AG04449 (cell line): ENCODE data around the gene CEBPG.

Source experiments
- CTCF ChIA-PET: fragments of 350-600 bp; formaldehyde crosslinking; extraction: SDS; loops from one replicate; lab custom pipeline; 2021; ENCODE audit warnings: antibody characterized with exemption; lab: Yijun Ruan, JAX
- POLR2A ChIA-PET: fragments of 400-600, 350-600 bp; formaldehyde crosslinking; extraction: SDS; loops from one replicate; lab custom pipeline; 2020; ENCODE audit warnings: antibody characterized with exemption, inconsistent platforms; lab: Yijun Ruan, JAX
- DNase-seq: peaks from one replicate; pipeline ENCODE4 v3.0.0-alpha.2; 2010; ENCODE audit warnings: low read depth, low spot score
- H3K4me3 ChIP-seq: 2 replicates; pipeline ENCODE4 v1.5.1; 2011; ENCODE audit warnings: low read depth, mild to moderate bottlenecking, control low read depth, low read length
- TF ChIP-seq, protein P1 (sequence below): IDR thresholded peaks from one replicate; pipeline ENCODE4 v1.5.1; 2011; ENCODE audit warnings: mild to moderate bottlenecking, moderate library complexity, low read length, control low read depth, inconsistent platforms; ENCODE audit not compliant: insufficient read depth; ENCODE audit errors: missing control alignments

CEBPG gene

GRCh38 chr19:33390908-33391630 lies 17.6 kb downstream of the CEBPG start:
- no peak for DNase-seq
- POLR2A ChIA-PET: no interaction called here
- no peak overlapping the region for H3K4me3 ChIP-seq
- TF ChIP-seq, protein P1, sequence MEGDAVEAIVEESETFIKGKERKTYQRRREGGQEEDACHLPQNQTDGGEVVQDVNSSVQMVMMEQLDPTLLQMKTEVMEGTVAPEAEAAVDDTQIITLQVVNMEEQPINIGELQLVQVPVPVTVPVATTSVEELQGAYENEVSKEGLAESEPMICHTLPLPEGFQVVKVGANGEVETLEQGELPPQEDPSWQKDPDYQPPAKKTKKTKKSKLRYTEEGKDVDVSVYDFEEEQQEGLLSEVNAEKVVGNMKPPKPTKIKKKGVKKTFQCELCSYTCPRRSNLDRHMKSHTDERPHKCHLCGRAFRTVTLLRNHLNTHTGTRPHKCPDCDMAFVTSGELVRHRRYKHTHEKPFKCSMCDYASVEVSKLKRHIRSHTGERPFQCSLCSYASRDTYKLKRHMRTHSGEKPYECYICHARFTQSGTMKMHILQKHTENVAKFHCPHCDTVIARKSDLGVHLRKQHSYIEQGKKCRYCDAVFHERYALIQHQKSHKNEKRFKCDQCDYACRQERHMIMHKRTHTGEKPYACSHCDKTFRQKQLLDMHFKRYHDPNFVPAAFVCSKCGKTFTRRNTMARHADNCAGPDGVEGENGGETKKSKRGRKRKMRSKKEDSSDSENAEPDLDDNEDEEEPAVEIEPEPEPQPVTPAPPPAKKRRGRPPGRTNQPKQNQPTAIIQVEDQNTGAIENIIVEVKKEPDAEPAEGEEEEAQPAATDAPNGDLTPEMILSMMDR: no peak
- CTCF ChIA-PET: interaction anchor here (1.1 to 1.6 kb wide), 2 partner anchors 15 to 23 kb away, joined by 3 to 4 read pairs; no protein-coding TSS in a partner anchor

DNA sequence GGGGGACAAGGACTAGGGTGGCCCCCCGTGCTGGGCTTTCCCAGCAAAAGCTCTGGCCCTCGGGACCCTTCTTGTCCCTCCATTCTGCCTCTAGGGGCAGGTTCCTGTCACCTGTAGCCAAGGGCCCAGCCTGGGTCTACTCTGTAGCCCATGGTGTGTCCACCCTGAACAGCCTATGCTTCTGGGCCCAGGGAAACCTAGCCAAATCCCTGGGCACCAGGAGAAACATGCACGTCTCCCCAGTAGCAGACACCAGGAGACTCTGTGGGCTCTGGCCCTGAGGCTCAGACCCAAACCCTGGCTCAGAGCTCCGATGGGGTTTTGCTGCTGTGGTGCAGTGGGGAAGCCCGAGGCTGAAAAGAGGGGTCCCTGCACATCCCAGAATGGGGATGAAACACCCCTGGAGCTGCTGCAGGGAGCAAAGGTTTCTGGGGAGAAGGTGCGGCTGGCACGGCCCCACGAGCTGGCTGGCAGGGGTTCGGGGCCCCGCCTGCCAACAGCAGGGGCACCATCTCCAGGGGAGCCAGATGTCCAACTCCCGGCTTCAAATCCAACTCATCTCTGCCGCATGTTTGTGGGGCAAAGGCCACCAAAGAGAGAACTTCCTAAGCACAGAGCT lies 18.2 kb downstream of the CEBPG start:
- CTCF ChIA-PET: interaction anchor here (1.1 to 1.6 kb wide), 2 partner anchors 14 to 22 kb away, joined by 3 to 4 read pairs; no protein-coding TSS in a partner anchor
- no peak overlapping the region for H3K4me3 ChIP-seq
- POLR2A ChIA-PET: no interaction called here

DNA sequence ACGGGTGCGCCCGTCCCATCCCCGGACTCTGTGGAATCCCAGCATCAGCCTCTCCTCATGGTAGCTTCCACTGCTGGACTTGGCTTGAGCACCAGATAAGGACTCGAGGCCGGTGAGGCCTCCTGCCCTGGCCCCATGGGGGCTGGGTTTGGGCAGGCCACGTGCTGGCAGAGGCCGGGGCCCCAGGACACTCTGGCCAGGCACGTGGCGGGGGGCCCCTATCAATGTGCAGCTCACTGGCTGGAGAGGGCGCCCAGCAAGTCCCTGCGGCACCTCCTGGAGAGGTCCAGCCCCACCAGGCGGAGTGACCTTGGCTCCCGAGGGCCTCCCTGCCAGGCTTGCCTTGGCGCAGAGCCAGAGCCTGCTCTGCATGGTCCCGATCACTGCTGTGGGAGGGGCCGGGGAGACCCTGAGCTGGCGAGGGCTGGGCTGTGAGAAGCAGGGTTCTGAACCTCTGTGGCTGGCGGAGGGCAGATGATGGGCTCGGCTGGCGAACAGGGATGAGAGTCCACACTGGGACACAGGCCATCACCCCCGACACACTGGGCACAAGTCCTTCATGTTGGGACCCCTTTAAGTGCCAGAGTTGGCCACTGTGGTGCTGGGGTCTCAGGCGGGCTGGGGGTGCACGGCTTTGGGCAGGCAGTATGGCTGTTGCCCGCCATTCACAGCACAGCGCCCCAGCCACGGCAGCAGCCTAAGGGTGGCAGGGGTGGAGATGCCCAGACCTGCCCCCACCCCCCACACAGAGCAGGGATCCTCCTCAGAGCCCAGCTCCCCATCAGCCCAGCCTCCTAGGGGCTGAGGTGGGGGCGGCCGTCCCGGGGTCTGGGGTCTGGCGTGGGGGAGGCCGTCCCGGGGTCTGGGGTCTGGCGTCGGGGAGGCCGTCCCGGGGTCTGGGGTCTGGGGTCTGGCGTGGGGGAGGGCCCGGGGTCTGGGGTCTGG lies 19.1 kb downstream of the CEBPG start:
- H3K4me3 ChIP-seq: no peak overlapping the region
- ChIA-PET CTCF (interaction anchor here (1.3 to 19.3 kb wide), 4 partner anchors 7 to 154 kb away, joined by 4 to 406 read pairs (median 44); no protein-coding TSS in a partner anchor), POLR2A (no interaction called here)
- DNase-seq: no peak
- TF ChIP-seq, protein P1: no peak

More for the DNA sequence above, 18.2 kb downstream of the CEBPG start:
- no peak for DNase-seq
- TF ChIP-seq, protein P1: no peak

DNA sequence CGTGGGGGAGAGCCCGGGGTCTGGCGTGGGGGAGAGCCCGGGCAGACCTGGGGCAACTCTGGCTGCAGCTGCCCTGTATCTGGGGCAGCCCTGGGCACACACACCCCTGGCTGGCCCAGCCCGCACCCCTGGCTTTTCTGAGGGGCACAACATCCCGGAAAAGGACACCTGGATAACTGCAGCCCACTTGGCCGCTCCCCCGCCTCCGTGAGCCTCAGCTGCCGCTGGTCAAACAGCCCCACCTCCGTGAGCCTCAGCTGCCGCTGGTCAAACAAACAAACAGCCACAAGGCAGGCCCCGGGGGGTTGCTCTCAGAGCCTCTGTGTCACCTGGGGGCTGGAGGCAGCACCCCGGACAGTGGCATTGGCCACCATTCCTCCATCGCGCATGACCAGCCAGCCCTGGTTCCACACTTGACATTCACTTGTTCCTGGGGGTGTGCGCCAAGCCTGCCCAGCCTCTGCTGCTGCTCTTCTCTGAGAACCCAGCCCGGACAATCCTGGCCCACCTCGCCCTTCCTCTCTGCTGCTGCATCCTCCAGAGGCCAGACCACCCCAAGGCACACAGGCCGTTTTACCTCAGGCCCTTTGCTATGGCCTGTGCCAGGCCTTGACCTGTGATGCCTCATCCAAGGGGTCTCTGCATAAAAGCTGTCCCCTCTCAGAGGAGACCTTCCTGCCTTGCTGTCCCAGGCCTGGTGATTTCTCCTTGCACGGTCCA lies 19.9 kb downstream of the CEBPG start:
- TF ChIP-seq, protein P1: no peak
- ChIA-PET CTCF (interaction anchor here (1.3 to 19.3 kb wide), 4 partner anchors 8 to 154 kb away, joined by 4 to 406 read pairs (median 45); no protein-coding TSS in a partner anchor), POLR2A (interaction anchor here (0.8 to 0.9 kb wide), 3 partner anchors 19 to 166 kb away, joined by 3 to 4 read pairs (median 4); partner anchors contain the start of gene CEBPG)
- no peak overlapping the region for H3K4me3 ChIP-seq
- no peak for DNase-seq

DNA sequence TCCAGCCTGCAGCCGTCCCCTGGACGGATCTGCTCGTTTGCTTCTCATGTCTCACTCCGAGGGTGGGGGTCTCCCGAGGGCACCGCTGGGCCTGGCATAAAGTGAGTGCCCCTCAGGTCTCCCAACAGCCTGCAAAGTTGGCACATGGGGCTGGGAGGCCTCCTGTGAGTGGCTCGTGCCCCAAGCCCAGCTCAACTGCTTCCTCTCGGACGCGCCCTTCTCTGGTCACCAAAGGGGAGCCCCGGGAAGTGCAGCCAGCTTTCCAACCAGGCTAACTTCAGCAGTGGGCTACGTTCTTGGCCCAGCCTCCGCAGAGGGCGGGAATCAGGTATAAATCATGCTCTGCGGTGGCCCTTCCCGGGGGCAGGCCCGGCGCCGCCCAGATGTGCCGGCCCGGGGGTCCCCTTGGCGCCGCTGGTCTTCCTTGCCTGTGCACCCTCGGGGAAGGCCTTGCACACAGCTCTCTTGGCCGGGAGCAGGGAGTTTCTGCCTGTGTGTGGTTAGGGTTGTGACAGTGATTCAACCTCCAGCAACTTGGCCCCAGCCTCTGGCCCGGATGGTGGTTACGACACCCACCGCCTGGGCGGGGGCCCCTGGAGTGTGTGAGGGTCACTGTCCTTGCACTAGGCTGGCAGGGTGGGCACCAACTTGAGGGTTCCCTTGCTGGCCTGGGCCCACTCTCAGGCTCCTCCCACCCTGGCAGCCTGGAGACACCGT lies 20.7 kb downstream of the CEBPG start:
- POLR2A ChIA-PET: interaction anchor here (0.6 to 0.9 kb wide), 4 partner anchors 17 to 166 kb away, joined by 3 to 4 read pairs (median 4); partner anchors contain the start of gene CEBPG

More for the DNA sequence above, 20.7 kb downstream of the CEBPG start:
- CTCF ChIA-PET: interaction anchor here (1.0 to 19.3 kb wide), 7 partner anchors 9 to 155 kb away, joined by 3 to 406 read pairs (median 4); partner anchors contain the start of gene CEBPA
- H3K4me3 ChIP-seq: no peak overlapping the region
- TF ChIP-seq, protein P1: no peak
- peak; percentile 29 for DNase-seq
